Sigmoid colon (tissue), 7 donors: ENCODE results near the gene TMEM115. TPM values are rescaled to one million over a fixed set of nuclear protein-coding genes. Genes with fewer than 3 reads are reported as not detected.

Experiments used
- DNase-seq: peaks from one replicate; pipeline ENCODE4 v3.0.0-alpha.2; 2019
- H3K27ac ChIP-seq, 4 donors: fragments of 200-600 bp; sonication (generic); one replicate each; pipeline ENCODE4 v1.5.1; 2016 to 2019; ENCODE audit warnings: mild to moderate bottlenecking in 1 of 4
- H3K27me3 ChIP-seq, 3 donors: fragments of 200-600 bp; sonication (generic); one replicate each; pipeline ENCODE4 v1.5.1; 2019; ENCODE audit warnings: mild to moderate bottlenecking in 1 of 3
- H3K36me3 ChIP-seq, 4 donors: fragments of 200-600 bp; sonication (generic); one replicate each; pipeline ENCODE4 v1.5.1; 2016 to 2019
- H3K4me1 ChIP-seq, 4 donors: fragments of 200-600 bp; sonication (generic); one replicate each; pipeline ENCODE4 v1.5.1; 2017 to 2019
- H3K4me3 ChIP-seq, 4 donors: fragments of 200-600 bp; sonication (generic); one replicate each; pipeline ENCODE4 v1.5.1; 2017 to 2019; ENCODE audit warnings: mild to moderate bottlenecking in 2 of 4, moderate library complexity in 1 of 4
- H3K9me3 ChIP-seq, 4 donors: fragments of 200-600 bp in 3 of 4; sonication (generic) in 3 of 4; one replicate each; pipeline versions ENCODE4 v1.5.1 to v1.6.1; 2013 to 2019
- CTCF ChIP-seq, 4 experiments: fragments of 450-650 bp in 3 of 4; fragments of 200-600 bp in 1 of 4; IDR thresholded peaks; one replicate each; pipeline ENCODE4 v1.5.1; 2016 to 2019; ENCODE audit warnings: antibody characterized with exemption in 4 of 4, mild to moderate bottlenecking in 3 of 4, moderate library complexity in 2 of 4
- EP300 ChIP-seq, 4 donors: sonication (generic); formaldehyde crosslinking; IDR thresholded peaks; one replicate each; pipeline ENCODE4 v1.6.1; 2017; ENCODE audit warnings: antibody characterized with exemption in 4 of 4
- POLR2A ChIP-seq, 2 donors: fragments of 450-650 bp; IDR thresholded peaks; one replicate each; pipeline ENCODE4 v1.6.1; 2016; ENCODE audit warnings: antibody characterized with exemption in 2 of 2, mild to moderate bottlenecking in 2 of 2, moderate library complexity in 2 of 2
- POLR2AphosphoS5 ChIP-seq, 4 donors: sonication (generic); formaldehyde crosslinking; IDR thresholded peaks; one replicate each; pipeline ENCODE4 v1.6.1; 2017; ENCODE audit warnings: antibody characterized with exemption in 4 of 4
- WGBS, 2 donors: extraction: QIAGEN DNeasy Blood & Tissue Kit; methylation state at CpG; one replicate each; pipeline ENCODE4 v1.1.7; 2013; 5-methylcytosine and 5-hydroxymethylcytosine counted together
- intact Hi-C: fragments of 100-400 bp; cut with DNase I; formaldehyde crosslinking; loops from one replicate; pipeline ENCODE4 v1.15.1; 2023
- polyA plus RNA-seq, 3 donors: library from polyadenylated mRNA; stranded (reverse); fragments of 200-250 nt; gene quantifications; one replicate each; pipeline ENCODE4 v1.2.3, GENCODE V29; 2013
- total RNA-seq, 4 donors: library from RNA; depleted of rRNA; stranded (reverse); fragments of >200 nt; gene quantifications; one replicate each; pipeline ENCODE4 v1.1.0, GENCODE V29; 2016
- donor health status: healthy with polysubstance abuse.
- donor health status: Bipolar disorder and iron deficiency.
- donor health status: healthy.

TMEM115 gene
- total and polyA plus RNA-seq, 7 donors = 9.5 to 45.7 (median 40.5) TPM

- peaks cover 0 to 33% (median 9%) of the 10 kb centered on the region in 3 donors for H3K27me3 ChIP-seq
- no peak for TF ChIP-seq CTCF (IDR thresholded peaks at IDR 0.05)
- no peak for TF ChIP-seq POLR2A (IDR thresholded peaks at IDR 0.05)
- TF ChIP-seq POLR2AphosphoS5 (IDR thresholded peaks at IDR 0.05) = no peak
- TF ChIP-seq EP300 (IDR thresholded peaks at IDR 0.05) = no peak
- intact Hi-C loops = no loop called here
- no peak overlapping the region for H3K27ac ChIP-seq
- WGBS, 2 donors = 76 to 77% methylated on average over 22 of the region's 22 CpGs
- no peak overlapping the region for H3K4me3 ChIP-seq
- H3K9me3 ChIP-seq = no peaks in the 10 kb centered on the region
- H3K4me1 ChIP-seq = no peaks in the 10 kb centered on the region
- DNase-seq = no peak
- H3K36me3 ChIP-seq = no peaks in the 10 kb centered on the region
Observed at GRCh38 chr3:50374363-50375257, 15.3 kb upstream of the TMEM115 start.

- Histone ChIP-seq H3K4me3 (no peak overlapping the region), H3K4me1 (no peaks in the 10 kb centered on the region), H3K9me3 (no peaks in the 10 kb centered on the region), H3K27ac (no peak overlapping the region), H3K36me3 (no peaks in the 10 kb centered on the region), H3K27me3 (peaks cover 0 to 42% (median 12%) of the 10 kb centered on the region in 3 donors)
- WGBS, 2 donors = 61 to 64% methylated on average over 12 of the region's 12 CpGs
- intact Hi-C loops = no loop called here
- DNase-seq = no peak
- TF ChIP-seq POLR2A (IDR thresholded peaks at IDR 0.05) = no peak
- no peak for TF ChIP-seq EP300 (IDR thresholded peaks at IDR 0.05)
- TF ChIP-seq CTCF (IDR thresholded peaks at IDR 0.05) = no peak
- no peak for TF ChIP-seq POLR2AphosphoS5 (IDR thresholded peaks at IDR 0.05)
Observed at GRCh38 chr3:50373146-50374051, 14.1 kb upstream of the TMEM115 start.

- DNase-seq = no peak
- Histone ChIP-seq H3K27me3 (peaks cover 0 to 42% (median 12%) of the 10 kb centered on the region in 3 donors), H3K4me3 (no peak overlapping the region), H3K4me1 (no peaks in the 10 kb centered on the region), H3K36me3 (no peaks in the 10 kb centered on the region), H3K27ac (no peak overlapping the region), H3K9me3 (no peaks in the 10 kb centered on the region)
- 20 to 58% methylated on average over 8 of the region's 8 CpGs for WGBS, 2 donors
- intact Hi-C loops = no loop called here
- no peak for TF ChIP-seq EP300 (IDR thresholded peaks at IDR 0.05)
- no peak for TF ChIP-seq CTCF (IDR thresholded peaks at IDR 0.05)
- no peak for TF ChIP-seq POLR2A (IDR thresholded peaks at IDR 0.05)
- TF ChIP-seq POLR2AphosphoS5 (IDR thresholded peaks at IDR 0.05) = no peak
Observed at GRCh38 chr3:50372349-50372748, 13.0 kb upstream of the TMEM115 start.

GRCh38 chr3:50371133-50371685 is 11.9 kb upstream of the TMEM115 start:
- Histone ChIP-seq H3K27ac (no peak overlapping the region), H3K9me3 (no peaks in the 10 kb centered on the region), H3K4me3 (no peak overlapping the region), H3K36me3 (no peaks in the 10 kb centered on the region), H3K27me3 (peaks cover 0 to 42% (median 12%) of the 10 kb centered on the region in 3 donors), H3K4me1 (no peaks in the 10 kb centered on the region)
- no peak for DNase-seq
- intact Hi-C loops = no loop called here
- TF ChIP-seq POLR2A (IDR thresholded peaks at IDR 0.05) (no peak), CTCF (IDR thresholded peaks at IDR 0.05) (no peak), EP300 (IDR thresholded peaks at IDR 0.05) (no peak), POLR2AphosphoS5 (IDR thresholded peaks at IDR 0.05) (no peak)
- WGBS, 2 donors = 70 to 90% methylated on average over 3 of the region's 3 CpGs
